WTC11 (cell line): ENCODE measurements around the gene SPIRE1. TPM values are rescaled to one million over a fixed set of nuclear protein-coding genes. Genes with fewer than 3 reads are reported as not detected.

ENCODE experiments used
- CBFB ChIP-seq: sonication (generic); formaldehyde crosslinking; IDR thresholded peaks from 2 replicates; pipeline ENCODE4 v1.8.1; 2022; ENCODE audit warnings: mild to moderate bottlenecking, low read depth, missing genetic modification reagents
- ETV6 ChIP-seq: sonication (generic); formaldehyde crosslinking; IDR thresholded peaks from 2 replicates; pipeline ENCODE4 v1.8.1; 2022; ENCODE audit warnings: mild to moderate bottlenecking, missing genetic modification reagents
- JAZF1 ChIP-seq: fragments of 250-450 bp; sonication (Bioruptor Pico); IDR thresholded peaks from 2 replicates; pipeline ENCODE4 v1.9.0; 2021; ENCODE audit warnings: moderate library complexity, mild to moderate bottlenecking, inconsistent platforms
- NFATC4 ChIP-seq: fragments of 250-450 bp; sonication (Bioruptor Pico); IDR thresholded peaks from 2 replicates; pipeline ENCODE4 v1.9.0; 2021; ENCODE audit warnings: mild to moderate bottlenecking
- NR1H2 ChIP-seq: sonication (generic); formaldehyde crosslinking; IDR thresholded peaks from 2 replicates; pipeline ENCODE4 v1.9.0; 2021; ENCODE audit warnings: mild to moderate bottlenecking, moderate library complexity, missing genetic modification reagents
- NR3C1 ChIP-seq: sonication (generic); formaldehyde crosslinking; conservative IDR thresholded peaks from 2 replicates; pipeline ENCODE4 v1.8.1; 2023; ENCODE audit warnings: low read depth, mild to moderate bottlenecking, missing genetic modification reagents
- RELA ChIP-seq: sonication (generic); formaldehyde crosslinking; IDR thresholded peaks from 2 replicates; pipeline ENCODE4 v1.8.1; 2022; ENCODE audit warnings: missing genetic modification reagents, mild to moderate bottlenecking, borderline replicate concordance
- SMAD4 ChIP-seq: sonication (generic); formaldehyde crosslinking; IDR thresholded peaks from 2 replicates; pipeline ENCODE4 v1.8.0; 2022; ENCODE audit warnings: mild to moderate bottlenecking, missing genetic modification reagents
- SOX15 ChIP-seq: fragments of 250-450 bp; sonication (Bioruptor Pico); IDR thresholded peaks from 2 replicates; pipeline ENCODE4 v1.9.0; 2021; ENCODE audit warnings: mild to moderate bottlenecking
- ZNF219 ChIP-seq: sonication (generic); formaldehyde crosslinking; IDR thresholded peaks from 2 replicates; pipeline ENCODE4 v1.8.0; 2023; ENCODE audit warnings: missing genetic modification reagents, mild to moderate bottlenecking, borderline replicate concordance
- ZNF396 ChIP-seq: fragments of 250-450 bp; sonication (Bioruptor Pico); IDR thresholded peaks from 2 replicates; pipeline ENCODE4 v1.8.0; 2021; ENCODE audit warnings: mild to moderate bottlenecking, moderate library complexity, borderline replicate concordance
- total RNA-seq: library from RNA; stranded (reverse); gene quantifications from 3 replicates; pipeline ENCODE4 v1.2.3, GENCODE V29; 2021
- TF ChIP-seq, protein P1 (sequence below): fragments of 250-450 bp; sonication (Bioruptor Pico); IDR thresholded peaks from 2 replicates; pipeline ENCODE4 v1.9.0; 2021; ENCODE audit warnings: mild to moderate bottlenecking, borderline replicate concordance
- TF ChIP-seq, protein P2 (sequence below): sonication (generic); formaldehyde crosslinking; IDR thresholded peaks from 2 replicates; pipeline ENCODE4 v1.8.0; 2023; ENCODE audit warnings: missing genetic modification reagents, mild to moderate bottlenecking, borderline replicate concordance
- TF ChIP-seq, protein P3 (sequence below): fragments of 250-450 bp; sonication (Bioruptor Pico); IDR thresholded peaks from 2 replicates; pipeline ENCODE4 v1.9.0; 2021; ENCODE audit warnings: moderate library complexity, mild to moderate bottlenecking, inconsistent platforms, borderline replicate concordance
- TF ChIP-seq, protein P4 (sequence below): fragments of 250-450 bp; sonication (Bioruptor Pico); IDR thresholded peaks from 2 replicates; pipeline ENCODE4 v1.9.0; 2021; ENCODE audit warnings: mild to moderate bottlenecking
- TF ChIP-seq, protein P5 (sequence below): sonication (generic); formaldehyde crosslinking; IDR thresholded peaks from 2 replicates; pipeline ENCODE4 v1.8.1; 2023; ENCODE audit warnings: mild to moderate bottlenecking, missing genetic modification reagents
- TF ChIP-seq, protein P6 (sequence below): fragments of 250-450 bp; sonication (Bioruptor Pico); IDR thresholded peaks from 2 replicates; pipeline ENCODE4 v1.8.0; 2021; ENCODE audit warnings: mild to moderate bottlenecking
- TF ChIP-seq, protein P7 (sequence below): sonication (generic); formaldehyde crosslinking; conservative IDR thresholded peaks from 2 replicates; pipeline ENCODE4 v1.8.1; 2022; ENCODE audit warnings: mild to moderate bottlenecking, missing genetic modification reagents
- TF ChIP-seq, protein P8 (sequence below): fragments of 250-450 bp; sonication (Bioruptor Pico); IDR thresholded peaks from 2 replicates; pipeline ENCODE4 v1.9.0; 2021; ENCODE audit warnings: mild to moderate bottlenecking
- TF ChIP-seq, protein P9 (sequence below): sonication (generic); formaldehyde crosslinking; IDR thresholded peaks from 2 replicates; pipeline ENCODE4 v1.8.1; 2023; ENCODE audit warnings: mild to moderate bottlenecking, moderate library complexity, missing genetic modification reagents

The SPIRE1 gene
- total RNA-seq, 1 experiment from 2014 or later = 19.3 TPM

DNA sequence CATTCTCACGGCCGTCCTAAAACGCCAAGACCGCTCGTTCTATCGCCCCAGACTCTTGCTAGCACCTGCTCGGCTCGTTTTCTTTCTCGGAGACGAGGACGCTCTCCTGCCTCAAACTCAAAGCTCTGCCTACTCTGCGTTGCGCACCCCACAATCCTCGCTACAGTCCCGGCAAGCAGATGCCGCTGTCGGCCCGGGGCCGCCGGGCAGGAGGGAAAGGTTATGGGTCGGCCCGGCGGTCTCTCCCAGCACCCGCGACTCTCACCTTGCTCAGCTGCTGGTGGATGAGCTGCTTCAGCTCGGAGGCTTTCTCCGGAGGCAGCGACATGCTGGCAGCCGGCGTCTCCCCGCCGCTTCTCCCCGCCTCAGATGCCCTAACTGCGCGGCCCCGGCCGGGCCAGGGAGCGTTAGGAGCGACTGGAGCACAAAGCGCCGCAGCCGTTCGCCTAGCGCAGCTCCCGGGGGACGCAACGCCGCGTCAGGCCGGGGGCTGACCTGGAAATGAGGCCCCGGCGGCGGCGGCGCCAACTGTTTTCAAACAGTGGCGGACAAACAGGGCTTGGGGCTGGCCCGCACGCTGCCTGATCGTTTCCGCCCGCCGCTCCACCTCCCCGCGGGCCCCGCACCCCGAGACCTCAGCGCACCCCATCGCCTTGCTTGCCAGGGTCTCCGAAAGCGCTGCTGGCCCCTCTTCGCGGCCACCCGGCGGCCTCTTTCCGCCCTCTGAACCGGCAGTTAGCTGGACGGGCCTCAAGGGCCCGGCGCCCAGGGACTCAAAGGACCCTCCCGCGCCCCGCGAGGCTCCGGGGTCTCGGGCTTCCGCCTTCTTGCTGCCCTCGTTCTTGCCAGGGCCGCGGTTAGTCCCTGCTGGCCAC, 44.6 kb upstream of the SPIRE1 start, which contains the start of the genes CEP76 and PSMG2 (continued):
- TF ChIP-seq, protein P1, sequence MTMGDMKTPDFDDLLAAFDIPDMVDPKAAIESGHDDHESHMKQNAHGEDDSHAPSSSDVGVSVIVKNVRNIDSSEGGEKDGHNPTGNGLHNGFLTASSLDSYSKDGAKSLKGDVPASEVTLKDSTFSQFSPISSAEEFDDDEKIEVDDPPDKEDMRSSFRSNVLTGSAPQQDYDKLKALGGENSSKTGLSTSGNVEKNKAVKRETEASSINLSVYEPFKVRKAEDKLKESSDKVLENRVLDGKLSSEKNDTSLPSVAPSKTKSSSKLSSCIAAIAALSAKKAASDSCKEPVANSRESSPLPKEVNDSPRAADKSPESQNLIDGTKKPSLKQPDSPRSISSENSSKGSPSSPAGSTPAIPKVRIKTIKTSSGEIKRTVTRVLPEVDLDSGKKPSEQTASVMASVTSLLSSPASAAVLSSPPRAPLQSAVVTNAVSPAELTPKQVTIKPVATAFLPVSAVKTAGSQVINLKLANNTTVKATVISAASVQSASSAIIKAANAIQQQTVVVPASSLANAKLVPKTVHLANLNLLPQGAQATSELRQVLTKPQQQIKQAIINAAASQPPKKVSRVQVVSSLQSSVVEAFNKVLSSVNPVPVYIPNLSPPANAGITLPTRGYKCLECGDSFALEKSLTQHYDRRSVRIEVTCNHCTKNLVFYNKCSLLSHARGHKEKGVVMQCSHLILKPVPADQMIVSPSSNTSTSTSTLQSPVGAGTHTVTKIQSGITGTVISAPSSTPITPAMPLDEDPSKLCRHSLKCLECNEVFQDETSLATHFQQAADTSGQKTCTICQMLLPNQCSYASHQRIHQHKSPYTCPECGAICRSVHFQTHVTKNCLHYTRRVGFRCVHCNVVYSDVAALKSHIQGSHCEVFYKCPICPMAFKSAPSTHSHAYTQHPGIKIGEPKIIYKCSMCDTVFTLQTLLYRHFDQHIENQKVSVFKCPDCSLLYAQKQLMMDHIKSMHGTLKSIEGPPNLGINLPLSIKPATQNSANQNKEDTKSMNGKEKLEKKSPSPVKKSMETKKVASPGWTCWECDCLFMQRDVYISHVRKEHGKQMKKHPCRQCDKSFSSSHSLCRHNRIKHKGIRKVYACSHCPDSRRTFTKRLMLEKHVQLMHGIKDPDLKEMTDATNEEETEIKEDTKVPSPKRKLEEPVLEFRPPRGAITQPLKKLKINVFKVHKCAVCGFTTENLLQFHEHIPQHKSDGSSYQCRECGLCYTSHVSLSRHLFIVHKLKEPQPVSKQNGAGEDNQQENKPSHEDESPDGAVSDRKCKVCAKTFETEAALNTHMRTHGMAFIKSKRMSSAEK (CRISPR knock-in tag) = no peak
- TF ChIP-seq, protein P2, sequence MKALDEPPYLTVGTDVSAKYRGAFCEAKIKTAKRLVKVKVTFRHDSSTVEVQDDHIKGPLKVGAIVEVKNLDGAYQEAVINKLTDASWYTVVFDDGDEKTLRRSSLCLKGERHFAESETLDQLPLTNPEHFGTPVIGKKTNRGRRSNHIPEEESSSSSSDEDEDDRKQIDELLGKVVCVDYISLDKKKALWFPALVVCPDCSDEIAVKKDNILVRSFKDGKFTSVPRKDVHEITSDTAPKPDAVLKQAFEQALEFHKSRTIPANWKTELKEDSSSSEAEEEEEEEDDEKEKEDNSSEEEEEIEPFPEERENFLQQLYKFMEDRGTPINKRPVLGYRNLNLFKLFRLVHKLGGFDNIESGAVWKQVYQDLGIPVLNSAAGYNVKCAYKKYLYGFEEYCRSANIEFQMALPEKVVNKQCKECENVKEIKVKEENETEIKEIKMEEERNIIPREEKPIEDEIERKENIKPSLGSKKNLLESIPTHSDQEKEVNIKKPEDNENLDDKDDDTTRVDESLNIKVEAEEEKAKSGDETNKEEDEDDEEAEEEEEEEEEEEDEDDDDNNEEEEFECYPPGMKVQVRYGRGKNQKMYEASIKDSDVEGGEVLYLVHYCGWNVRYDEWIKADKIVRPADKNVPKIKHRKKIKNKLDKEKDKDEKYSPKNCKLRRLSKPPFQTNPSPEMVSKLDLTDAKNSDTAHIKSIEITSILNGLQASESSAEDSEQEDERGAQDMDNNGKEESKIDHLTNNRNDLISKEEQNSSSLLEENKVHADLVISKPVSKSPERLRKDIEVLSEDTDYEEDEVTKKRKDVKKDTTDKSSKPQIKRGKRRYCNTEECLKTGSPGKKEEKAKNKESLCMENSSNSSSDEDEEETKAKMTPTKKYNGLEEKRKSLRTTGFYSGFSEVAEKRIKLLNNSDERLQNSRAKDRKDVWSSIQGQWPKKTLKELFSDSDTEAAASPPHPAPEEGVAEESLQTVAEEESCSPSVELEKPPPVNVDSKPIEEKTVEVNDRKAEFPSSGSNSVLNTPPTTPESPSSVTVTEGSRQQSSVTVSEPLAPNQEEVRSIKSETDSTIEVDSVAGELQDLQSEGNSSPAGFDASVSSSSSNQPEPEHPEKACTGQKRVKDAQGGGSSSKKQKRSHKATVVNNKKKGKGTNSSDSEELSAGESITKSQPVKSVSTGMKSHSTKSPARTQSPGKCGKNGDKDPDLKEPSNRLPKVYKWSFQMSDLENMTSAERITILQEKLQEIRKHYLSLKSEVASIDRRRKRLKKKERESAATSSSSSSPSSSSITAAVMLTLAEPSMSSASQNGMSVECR = no peak; the same call in none of the 2 replicates
- TF ChIP-seq, protein P3, sequence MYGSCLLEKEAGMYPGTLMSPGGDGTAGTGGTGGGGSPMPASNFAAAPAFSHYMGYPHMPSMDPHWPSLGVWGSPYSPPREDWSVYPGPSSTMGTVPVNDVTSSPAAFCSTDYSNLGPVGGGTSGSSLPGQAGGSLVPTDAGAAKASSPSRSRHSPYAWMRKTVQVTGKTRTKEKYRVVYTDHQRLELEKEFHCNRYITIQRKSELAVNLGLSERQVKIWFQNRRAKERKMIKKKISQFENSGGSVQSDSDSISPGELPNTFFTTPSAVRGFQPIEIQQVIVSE (CRISPR knock-in tag) = no peak
- TF ChIP-seq, protein P4, sequence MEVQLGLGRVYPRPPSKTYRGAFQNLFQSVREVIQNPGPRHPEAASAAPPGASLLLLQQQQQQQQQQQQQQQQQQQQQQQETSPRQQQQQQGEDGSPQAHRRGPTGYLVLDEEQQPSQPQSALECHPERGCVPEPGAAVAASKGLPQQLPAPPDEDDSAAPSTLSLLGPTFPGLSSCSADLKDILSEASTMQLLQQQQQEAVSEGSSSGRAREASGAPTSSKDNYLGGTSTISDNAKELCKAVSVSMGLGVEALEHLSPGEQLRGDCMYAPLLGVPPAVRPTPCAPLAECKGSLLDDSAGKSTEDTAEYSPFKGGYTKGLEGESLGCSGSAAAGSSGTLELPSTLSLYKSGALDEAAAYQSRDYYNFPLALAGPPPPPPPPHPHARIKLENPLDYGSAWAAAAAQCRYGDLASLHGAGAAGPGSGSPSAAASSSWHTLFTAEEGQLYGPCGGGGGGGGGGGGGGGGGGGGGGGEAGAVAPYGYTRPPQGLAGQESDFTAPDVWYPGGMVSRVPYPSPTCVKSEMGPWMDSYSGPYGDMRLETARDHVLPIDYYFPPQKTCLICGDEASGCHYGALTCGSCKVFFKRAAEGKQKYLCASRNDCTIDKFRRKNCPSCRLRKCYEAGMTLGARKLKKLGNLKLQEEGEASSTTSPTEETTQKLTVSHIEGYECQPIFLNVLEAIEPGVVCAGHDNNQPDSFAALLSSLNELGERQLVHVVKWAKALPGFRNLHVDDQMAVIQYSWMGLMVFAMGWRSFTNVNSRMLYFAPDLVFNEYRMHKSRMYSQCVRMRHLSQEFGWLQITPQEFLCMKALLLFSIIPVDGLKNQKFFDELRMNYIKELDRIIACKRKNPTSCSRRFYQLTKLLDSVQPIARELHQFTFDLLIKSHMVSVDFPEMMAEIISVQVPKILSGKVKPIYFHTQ (CRISPR knock-in tag) = no peak
- TF ChIP-seq NR1H2 (no peak), SOX15 (no peak), SMAD4 (CRISPR knock-in tag) (no peak), ZNF219 (CRISPR knock-in tag) (no peak), ZNF396 (CRISPR knock-in tag) (no peak), CBFB (no peak), NR3C1 (no peak), NFATC4 (no peak), JAZF1 (CRISPR knock-in tag) (no peak), RELA (CRISPR knock-in tag) (no peak), ETV6 (CRISPR knock-in tag) (0 out of 2 replicates have a peak, but pooled peaks have one; percentile 75)
- TF ChIP-seq, protein P5, sequence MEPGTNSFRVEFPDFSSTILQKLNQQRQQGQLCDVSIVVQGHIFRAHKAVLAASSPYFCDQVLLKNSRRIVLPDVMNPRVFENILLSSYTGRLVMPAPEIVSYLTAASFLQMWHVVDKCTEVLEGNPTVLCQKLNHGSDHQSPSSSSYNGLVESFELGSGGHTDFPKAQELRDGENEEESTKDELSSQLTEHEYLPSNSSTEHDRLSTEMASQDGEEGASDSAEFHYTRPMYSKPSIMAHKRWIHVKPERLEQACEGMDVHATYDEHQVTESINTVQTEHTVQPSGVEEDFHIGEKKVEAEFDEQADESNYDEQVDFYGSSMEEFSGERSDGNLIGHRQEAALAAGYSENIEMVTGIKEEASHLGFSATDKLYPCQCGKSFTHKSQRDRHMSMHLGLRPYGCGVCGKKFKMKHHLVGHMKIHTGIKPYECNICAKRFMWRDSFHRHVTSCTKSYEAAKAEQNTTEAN (CRISPR knock-in tag) = no peak
- TF ChIP-seq, protein P6, sequence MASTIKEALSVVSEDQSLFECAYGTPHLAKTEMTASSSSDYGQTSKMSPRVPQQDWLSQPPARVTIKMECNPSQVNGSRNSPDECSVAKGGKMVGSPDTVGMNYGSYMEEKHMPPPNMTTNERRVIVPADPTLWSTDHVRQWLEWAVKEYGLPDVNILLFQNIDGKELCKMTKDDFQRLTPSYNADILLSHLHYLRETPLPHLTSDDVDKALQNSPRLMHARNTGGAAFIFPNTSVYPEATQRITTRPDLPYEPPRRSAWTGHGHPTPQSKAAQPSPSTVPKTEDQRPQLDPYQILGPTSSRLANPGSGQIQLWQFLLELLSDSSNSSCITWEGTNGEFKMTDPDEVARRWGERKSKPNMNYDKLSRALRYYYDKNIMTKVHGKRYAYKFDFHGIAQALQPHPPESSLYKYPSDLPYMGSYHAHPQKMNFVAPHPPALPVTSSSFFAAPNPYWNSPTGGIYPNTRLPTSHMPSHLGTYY = no peak
- TF ChIP-seq, protein P7, sequence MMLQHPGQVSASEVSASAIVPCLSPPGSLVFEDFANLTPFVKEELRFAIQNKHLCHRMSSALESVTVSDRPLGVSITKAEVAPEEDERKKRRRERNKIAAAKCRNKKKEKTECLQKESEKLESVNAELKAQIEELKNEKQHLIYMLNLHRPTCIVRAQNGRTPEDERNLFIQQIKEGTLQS (CRISPR knock-in tag) = no peak
- TF ChIP-seq, protein P8, sequence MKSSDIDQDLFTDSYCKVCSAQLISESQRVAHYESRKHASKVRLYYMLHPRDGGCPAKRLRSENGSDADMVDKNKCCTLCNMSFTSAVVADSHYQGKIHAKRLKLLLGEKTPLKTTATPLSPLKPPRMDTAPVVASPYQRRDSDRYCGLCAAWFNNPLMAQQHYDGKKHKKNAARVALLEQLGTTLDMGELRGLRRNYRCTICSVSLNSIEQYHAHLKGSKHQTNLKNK (CRISPR knock-in tag) = no peak
- TF ChIP-seq, protein P9, sequence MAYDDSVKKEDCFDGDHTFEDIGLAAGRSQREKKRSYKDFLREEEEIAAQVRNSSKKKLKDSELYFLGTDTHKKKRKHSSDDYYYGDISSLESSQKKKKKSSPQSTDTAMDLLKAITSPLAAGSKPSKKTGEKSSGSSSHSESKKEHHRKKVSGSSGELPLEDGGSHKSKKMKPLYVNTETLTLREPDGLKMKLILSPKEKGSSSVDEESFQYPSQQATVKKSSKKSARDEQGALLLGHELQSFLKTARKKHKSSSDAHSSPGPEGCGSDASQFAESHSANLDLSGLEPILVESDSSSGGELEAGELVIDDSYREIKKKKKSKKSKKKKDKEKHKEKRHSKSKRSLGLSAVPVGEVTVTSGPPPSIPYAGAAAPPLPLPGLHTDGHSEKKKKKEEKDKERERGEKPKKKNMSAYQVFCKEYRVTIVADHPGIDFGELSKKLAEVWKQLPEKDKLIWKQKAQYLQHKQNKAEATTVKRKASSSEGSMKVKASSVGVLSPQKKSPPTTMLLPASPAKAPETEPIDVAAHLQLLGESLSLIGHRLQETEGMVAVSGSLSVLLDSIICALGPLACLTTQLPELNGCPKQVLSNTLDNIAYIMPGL (CRISPR knock-in tag) = 0 out of 2 replicates have a peak, but pooled peaks have one; percentile 73
